AG08395 (cell line): ENCODE measurements around the gene CECR2.

Experiments
- DNase-seq: peaks from one replicate; pipeline ENCODE4 v3.0.0; 2012; ENCODE audit warnings: mixed read lengths, low spot score

Gene CECR2

GRCh38 chr22:17369439-17370025 is at the start of gene CECR2:
Gene CECR2 (plus strand): TSS chr22:17369460. CDS start chr22:17369784, 324 bp downstream.
- DNase-seq, result no peak

- DNase-seq, result no peak
Observed at GRCh38 chr22:17319546-17319945, 49.7 kb upstream of the CECR2 start.

DNA sequence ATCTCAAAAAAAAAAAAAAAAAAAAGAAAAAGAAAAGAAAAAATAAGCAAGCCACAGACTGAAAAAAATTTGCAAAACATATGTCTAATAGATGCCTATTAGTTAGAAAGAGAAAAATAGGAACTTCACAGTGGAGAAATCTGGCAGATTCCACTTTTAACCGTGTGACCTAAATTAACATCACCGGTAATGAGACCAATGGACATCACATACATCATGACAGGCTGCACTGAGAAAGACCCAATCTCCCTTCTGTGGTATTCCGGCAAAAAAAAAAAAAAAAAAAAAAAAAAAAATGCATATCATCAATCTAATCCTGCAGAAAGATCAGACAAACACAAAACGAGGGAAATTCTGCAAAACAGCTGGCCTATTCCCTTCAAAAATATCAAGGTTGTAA is 46.7 kb upstream of the CECR2 start:
- DNase-seq, result no peak

GRCh38 chr22:17331690-17332089 is 37.6 kb upstream of the CECR2 start:
- no peak for DNase-seq

GRCh38 chr22:17332109-17332800 is 37.0 kb upstream of the CECR2 start:
- DNase-seq, result no peak

GRCh38 chr22:17334059-17334458 is 35.2 kb upstream of the CECR2 start:
- no peak for DNase-seq

- no peak for DNase-seq
Observed at GRCh38 chr22:17334983-17335382, 34.3 kb upstream of the CECR2 start.

- DNase-seq, result no peak
Observed at GRCh38 chr22:17336061-17336460, 33.2 kb upstream of the CECR2 start.

DNA sequence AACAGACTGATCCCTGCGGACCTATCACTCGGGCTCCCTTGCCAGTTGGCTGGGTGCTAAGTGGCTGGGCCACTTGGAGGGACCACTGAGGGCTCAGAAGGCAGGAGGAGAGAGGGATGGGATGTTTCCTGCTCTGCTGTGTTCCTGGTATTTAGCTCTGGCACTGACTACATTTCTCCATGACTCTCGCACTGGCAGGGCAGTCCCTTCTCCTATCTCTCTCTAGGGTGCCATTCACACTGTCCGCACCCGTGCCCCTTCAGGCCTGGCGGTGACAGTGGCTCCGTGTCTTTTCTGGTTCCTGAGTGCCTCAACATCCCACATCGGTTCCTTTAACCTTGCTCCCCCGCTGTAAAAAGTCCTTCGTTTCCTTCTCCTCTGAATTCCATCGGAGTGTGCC is 31.6 kb upstream of the CECR2 start:
- DNase-seq, result no peak

GRCh38 chr22:17339095-17339693 is 30.1 kb upstream of the CECR2 start:
- DNase-seq, result no peak

DNA sequence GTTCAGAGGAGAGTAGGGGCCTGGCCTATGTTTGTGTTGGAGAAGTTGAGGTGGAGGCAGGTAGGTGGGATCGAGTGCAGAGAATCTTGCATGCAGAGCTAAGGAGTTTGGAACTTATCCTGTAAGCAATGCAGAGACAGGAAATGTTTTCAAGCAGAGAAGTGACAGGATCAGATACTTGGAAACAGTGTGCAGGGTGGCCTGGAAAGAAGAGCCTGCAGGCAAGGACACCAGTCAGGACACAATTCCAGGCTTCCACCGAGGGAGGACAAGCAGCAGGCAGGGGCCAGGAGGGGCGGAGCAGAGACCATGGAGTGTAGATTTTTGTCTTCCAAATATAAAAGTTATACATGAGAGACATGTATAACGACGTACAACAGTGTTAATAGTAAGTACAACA is 26.9 kb upstream of the CECR2 start:
- no peak for DNase-seq

DNA sequence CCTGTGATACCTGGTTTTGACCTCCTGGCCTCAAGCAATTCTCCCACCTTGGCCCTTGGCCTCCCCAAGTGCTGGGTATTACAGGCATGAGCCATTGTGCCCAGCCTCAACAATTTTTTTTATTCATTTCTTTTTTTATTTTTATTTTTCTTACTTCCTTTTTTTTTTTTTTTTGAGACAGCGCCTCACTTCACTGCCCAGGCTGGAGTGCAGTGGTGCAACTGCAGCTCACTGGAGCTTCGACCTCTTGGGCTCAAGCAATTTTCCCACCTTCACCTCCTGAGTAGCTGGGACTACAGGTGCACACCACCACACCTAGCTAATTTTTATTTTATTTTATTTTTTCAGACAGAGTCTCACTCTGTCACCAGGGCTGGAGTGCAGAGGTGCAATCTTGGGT is 25.5 kb upstream of the CECR2 start:
- DNase-seq, result no peak

- DNase-seq, result no peak
Observed at GRCh38 chr22:17346578-17346977, 22.7 kb upstream of the CECR2 start.

GRCh38 chr22:17347724-17348123 is 21.5 kb upstream of the CECR2 start:
- no peak for DNase-seq

GRCh38 chr22:17348464-17349103 is 20.7 kb upstream of the CECR2 start:
- no peak for DNase-seq

- DNase-seq, result no peak
Observed at GRCh38 chr22:17349172-17349571, 20.1 kb upstream of the CECR2 start.

GRCh38 chr22:17350292-17350691 is 19.0 kb upstream of the CECR2 start:
- DNase-seq, result no peak

DNA sequence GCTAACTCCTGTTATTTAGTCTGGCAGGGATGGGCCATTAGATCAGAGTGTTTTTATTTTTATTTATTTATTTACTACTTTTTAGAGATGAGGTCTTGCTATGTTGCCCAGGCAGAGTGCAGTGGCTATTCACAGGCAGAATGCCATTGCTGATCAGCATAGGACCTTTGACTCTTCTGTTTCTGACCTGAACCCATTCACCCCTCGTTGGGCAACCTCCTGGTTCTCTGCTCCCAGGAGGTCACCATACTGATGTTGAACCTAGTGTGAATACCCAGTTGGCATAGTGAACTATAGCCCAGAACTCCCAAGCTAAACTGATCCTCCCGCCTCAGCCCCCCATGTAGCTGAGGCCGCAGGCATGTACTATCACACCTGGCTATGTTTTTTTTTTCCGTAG is 16.5 kb upstream of the CECR2 start:
- no peak for DNase-seq

DNA sequence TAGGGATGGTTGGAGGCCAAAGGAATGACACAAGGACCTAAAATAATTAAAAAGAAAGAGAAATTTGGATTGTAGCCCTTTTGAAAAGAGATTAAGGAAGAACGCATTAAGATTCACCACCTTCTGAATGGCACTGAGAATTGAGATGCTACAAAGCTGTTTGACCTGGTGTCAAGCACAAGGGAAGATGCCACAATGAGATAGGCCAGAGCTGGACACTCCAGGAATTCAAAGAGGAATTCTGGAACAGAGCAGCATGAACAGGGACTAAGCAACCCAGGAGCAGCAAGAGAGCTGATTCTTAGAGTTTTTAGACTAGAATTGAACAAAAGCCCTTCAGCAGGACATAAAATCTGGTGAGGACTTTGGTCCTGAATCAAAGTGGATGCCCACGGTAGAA is 11.6 kb upstream of the CECR2 start:
- no peak for DNase-seq

GRCh38 chr22:17358415-17358814 is 10.8 kb upstream of the CECR2 start:
- no peak for DNase-seq

GRCh38 chr22:17359501-17359900 is 9.8 kb upstream of the CECR2 start:
- DNase-seq, result no peak

GRCh38 chr22:17366329-17366728 is 2.9 kb upstream of the CECR2 start:
- DNase-seq, result no peak

- DNase-seq, result no peak
Observed at GRCh38 chr22:17366830-17367229, 2.4 kb upstream of the CECR2 start.
